Liver (tissue), 3 donors: ENCODE measurements around the gene MAP3K4.

Experiments
- CTCF ChIP-seq: fragments of 150-350 bp; IDR thresholded peaks from 2 replicates; pipeline ENCODE4 v1.5.1; 2017; ENCODE audit warnings: improper control_type of control experiment, low read depth, low read length; ENCODE audit not compliant: missing input control
- GABPA ChIP-seq, 2 donors: IDR thresholded peaks in 1 of 2; conservative IDR thresholded peaks in 1 of 2; 2 replicates each; pipeline ENCODE4 v1.6.1; 2016; ENCODE audit warnings: antibody characterized with exemption in 2 of 2, mild to moderate bottlenecking in 1 of 2, moderate library complexity in 1 of 2
- HNF4G ChIP-seq: IDR thresholded peaks from 2 replicates; pipeline ENCODE4 v1.6.1; 2016; ENCODE audit warnings: antibody characterized with exemption
- JUND ChIP-seq, 2 donors: IDR thresholded peaks; 2 replicates each; pipeline ENCODE4 v1.6.1; 2016; ENCODE audit warnings: antibody characterized with exemption in 2 of 2
- MAX ChIP-seq: IDR thresholded peaks from 2 replicates; pipeline ENCODE4 v1.6.1; 2016; ENCODE audit warnings: antibody characterized with exemption
- RAD21 ChIP-seq, 2 donors: IDR thresholded peaks; 2 replicates each; pipeline ENCODE4 v1.6.1; 2016; ENCODE audit warnings: antibody characterized with exemption in 2 of 2, mild to moderate bottlenecking in 2 of 2
- SP1 ChIP-seq: IDR thresholded peaks from 2 replicates; pipeline ENCODE4 v1.6.1; 2018; ENCODE audit warnings: antibody characterized with exemption, mild to moderate bottlenecking
- YY1 ChIP-seq: IDR thresholded peaks from 2 replicates; pipeline ENCODE4 v1.6.1; 2016; ENCODE audit warnings: antibody characterized with exemption, mild to moderate bottlenecking
- donor health status: healthy.
- donor health status: healthy.

- no peak for TF ChIP-seq CTCF
- no peak for TF ChIP-seq MAX
- no peak for TF ChIP-seq GABPA (IDR thresholded peaks at IDR 0.05 in 1 of 2, conservative IDR thresholded peaks at IDR 0.05 in 1 of 2)
- no peak for TF ChIP-seq YY1
- TF ChIP-seq JUND (IDR thresholded peaks at IDR 0.05): no peak
- TF ChIP-seq RAD21 (IDR thresholded peaks at IDR 0.05): no peak
- TF ChIP-seq HNF4G: no peak
- TF ChIP-seq SP1: no peak
Measured at GRCh38 chr6:161110028-161110779, 118.6 kb downstream of the MAP3K4 start.
